Spleen (tissue), 11 donors: Measurements from ENCODE around the gene AGAP3. TPM values are rescaled to one million over a fixed set of nuclear protein-coding genes. Genes with fewer than 3 reads are reported as not detected.

Experiments used
- DNase-seq: peaks from one replicate; pipeline ENCODE4 v3.0.0-alpha.2; 2020
- H3K27ac ChIP-seq, 8 donors: fragments of 200-600 bp; sonication (generic) in 7 of 8; 1 replicate in 4 of 8; 2 replicates in 4 of 8; pipeline versions ENCODE4 v1.5.0 to v1.8.0; 2016 to 2021; ENCODE audit warnings: inconsistent platforms in 4 of 8, mild to moderate bottlenecking in 4 of 8, moderate library complexity in 1 of 8
- H3K27me3 ChIP-seq, 7 donors: fragments of 200-600 bp; sonication (generic) in 6 of 7; replicated peaks in 1 of 7; 1 replicate in 4 of 7; 2 replicates in 3 of 7; pipeline versions ENCODE4 v1.5.0 to v1.8.0; 2016 to 2021; ENCODE audit warnings: inconsistent platforms in 3 of 7, mild to moderate bottlenecking in 1 of 7
- H3K36me3 ChIP-seq, 6 donors: fragments of 200-600 bp; sonication (generic) in 5 of 6; 1 replicate in 4 of 6; 2 replicates in 2 of 6; pipeline versions ENCODE4 v1.5.0 to v1.8.0; 2016 to 2021; ENCODE audit warnings: inconsistent platforms in 2 of 6
- H3K4me1 ChIP-seq, 6 donors: fragments of 200-600 bp; sonication (generic) in 5 of 6; 1 replicate in 3 of 6; 2 replicates in 3 of 6; pipeline versions ENCODE4 v1.5.0 to v1.8.0; 2016 to 2021; ENCODE audit warnings: inconsistent platforms in 3 of 6
- H3K4me3 ChIP-seq, 8 donors: fragments of 200-600 bp; sonication (generic) in 7 of 8; 1 replicate in 4 of 8; 2 replicates in 4 of 8; pipeline versions ENCODE4 v1.5.0 to v1.8.0; 2016 to 2021; ENCODE audit warnings: inconsistent platforms in 4 of 8, mild to moderate bottlenecking in 4 of 8, moderate library complexity in 2 of 8
- H3K9me3 ChIP-seq, 8 donors: fragments of 200-600 bp; sonication (generic) in 7 of 8; 1 replicate in 4 of 8; 2 replicates in 4 of 8; pipeline versions ENCODE4 v1.5.0 to v1.8.0; 2016 to 2021; ENCODE audit warnings: inconsistent platforms in 4 of 8
- CTCF ChIP-seq, 11 experiments: fragments of 200-600 bp in 7 of 11; fragments of 450-650 bp in 4 of 11; sonication (generic) in 4 of 11; IDR thresholded peaks in 8 of 11; conservative IDR thresholded peaks in 3 of 11; 1 replicate in 7 of 11; 2 replicates in 4 of 11; pipeline versions ENCODE4 v1.4.0 to v1.8.0; 2016 to 2021; ENCODE audit warnings: antibody characterized with exemption in 11 of 11, inconsistent platforms in 4 of 11, mild to moderate bottlenecking in 1 of 11
- POLR2A ChIP-seq, 3 donors: fragments of 450-650 bp; IDR thresholded peaks; one replicate each; pipeline ENCODE4 v1.5.1; 2017; ENCODE audit warnings: antibody characterized with exemption in 3 of 3, mild to moderate bottlenecking in 1 of 3
- POLR2AphosphoS5 ChIP-seq, 3 donors: sonication (generic); formaldehyde crosslinking; IDR thresholded peaks; one replicate each; pipeline ENCODE4 v1.5.1; 2017; ENCODE audit warnings: antibody characterized with exemption in 3 of 3
- WGBS, 5 donors: extraction: QIAGEN DNeasy Blood & Tissue Kit in 3 of 5; methylation state at CpG; one replicate each; pipeline versions ENCODE4 v1.1.5 to v1.1.7; 2013 to 2018; 5-methylcytosine and 5-hydroxymethylcytosine counted together
- intact Hi-C: fragments of 100-400 bp; cut with DNase I; formaldehyde crosslinking; loops from one replicate; pipeline ENCODE4 v1.15.0; 2023; ENCODE audit warnings: low total_unique reads
- polyA plus RNA-seq, 3 donors: library from polyadenylated mRNA; stranded (reverse); fragments of 200-250 nt; gene quantifications; one replicate each; pipeline ENCODE4 v1.2.1, GENCODE V29; 2013
- total RNA-seq, 7 donors: library from RNA; depleted of rRNA in 3 of 7; stranded (reverse); fragments of >200 nt in 3 of 7; fragmentation: NEBNext Ultra II Directional in 4 of 7; extraction: Animal tissue kit (Norgen Biotek cat#: 25700) in 4 of 7; gene quantifications; one replicate each; pipeline versions ENCODE4 v1.1.0 to v1.2.1, GENCODE V29; 2016 to 2021
- donor health status: healthy with polysubstance abuse.
- donor health status: DM: no; HTN: no; CAD: no; lungs with moderate emphysema.
- donor health status: DM: no; HTN: no; CAD: no.
- donor health status: Bipolar disorder and iron deficiency.
- donor health status: healthy.
- donor health status: DM: no; HTN: no; CAD: no.
- donor health status: DM: yes; HTN: yes; CAD: no.

The AGAP3 gene
- total and polyA plus RNA-seq, 10 donors: 21.8 to 94.4 (median 72.6) TPM

GRCh38 chr7:151120896-151121295, 34.6 kb downstream of the AGAP3 start:
- DNase-seq: no peak
- intact Hi-C loops: loop anchor here (10.0 kb wide), 1 partner anchor 184 kb away; no protein-coding TSS in a partner anchor
- Histone ChIP-seq H3K4me1 (peaks cover 0 to 24% (median 12%) of the 10 kb centered on the region in 6 donors), H3K4me3 (no peak overlapping the region), H3K36me3 (peaks cover 0 to 92% (median 44%) of the 10 kb centered on the region in 6 donors), H3K27ac (no peak overlapping the region), H3K27me3 (peaks cover 0 to 2% (median 0%) of the 10 kb centered on the region in 7 donors), H3K9me3 (no peaks in the 10 kb centered on the region)
- 91 to 97% (median 94%) methylated on average over 22 of the region's 22 CpGs for WGBS, 5 donors
- TF ChIP-seq POLR2A (IDR thresholded peaks at IDR 0.05) (no peak), CTCF (IDR thresholded peaks at IDR 0.05 in 8 of 11, conservative IDR thresholded peaks at IDR 0.05 in 3 of 11) (no peak), POLR2AphosphoS5 (IDR thresholded peaks at IDR 0.05) (no peak)

- intact Hi-C loops: loop anchor here (10.0 kb wide), 1 partner anchor 183 kb away; no protein-coding TSS in a partner anchor
- Histone ChIP-seq H3K4me1 (peaks cover 0 to 17% (median 8%) of the 10 kb centered on the region in 6 donors), H3K27me3 (no peaks in the 10 kb centered on the region), H3K4me3 (no peak overlapping the region), H3K27ac (no peak overlapping the region), H3K9me3 (no peaks in the 10 kb centered on the region), H3K36me3 (peaks cover 0 to 96% (median 44%) of the 10 kb centered on the region in 6 donors)
- WGBS, 5 donors: 77 to 85% (median 79%) methylated on average over 29 to 30 of the region's 30 CpGs
- TF ChIP-seq POLR2A (IDR thresholded peaks at IDR 0.05) (no peak), POLR2AphosphoS5 (IDR thresholded peaks at IDR 0.05) (no peak), CTCF (IDR thresholded peaks at IDR 0.05 in 8 of 11, conservative IDR thresholded peaks at IDR 0.05 in 3 of 11) (no peak)
- no peak for DNase-seq
These were observed 35.3 kb downstream of the AGAP3 start for GRCh38 chr7:151121380-151122170.

- H3K27me3 ChIP-seq: no peaks in the 10 kb centered on the region
- intact Hi-C loops: loop anchor here (10.0 kb wide), 1 partner anchor 183 kb away; no protein-coding TSS in a partner anchor
- peaks cover 0 to 11% (median 6%) of the 10 kb centered on the region in 6 donors for H3K4me1 ChIP-seq
- H3K36me3 ChIP-seq: peaks cover 0 to 96% (median 44%) of the 10 kb centered on the region in 6 donors
- H3K4me3 ChIP-seq: no peak overlapping the region
- no peak for DNase-seq
- 92 to 96% (median 94%) methylated on average over 22 to 24 of the region's 24 CpGs for WGBS, 5 donors
- TF ChIP-seq POLR2AphosphoS5 (IDR thresholded peaks at IDR 0.05) (no peak), POLR2A (IDR thresholded peaks at IDR 0.05) (no peak), CTCF (IDR thresholded peaks at IDR 0.05 in 8 of 11, conservative IDR thresholded peaks at IDR 0.05 in 3 of 11) (no peak)
- H3K27ac ChIP-seq: no peak overlapping the region
- H3K9me3 ChIP-seq: no peaks in the 10 kb centered on the region
These were observed 36.0 kb downstream of the AGAP3 start for GRCh38 chr7:151122276-151122675.

- Histone ChIP-seq H3K9me3 (no peaks in the 10 kb centered on the region), H3K27me3 (no peaks in the 10 kb centered on the region), H3K4me3 (no peak overlapping the region), H3K4me1 (peaks cover 0 to 10% (median 4%) of the 10 kb centered on the region in 6 donors), H3K27ac (no peak overlapping the region), H3K36me3 (peaks cover 0 to 94% (median 44%) of the 10 kb centered on the region in 6 donors)
- TF ChIP-seq POLR2A (IDR thresholded peaks at IDR 0.05) (no peak), CTCF (IDR thresholded peaks at IDR 0.05 in 8 of 11, conservative IDR thresholded peaks at IDR 0.05 in 3 of 11) (no peak), POLR2AphosphoS5 (IDR thresholded peaks at IDR 0.05) (no peak)
- no peak for DNase-seq
- intact Hi-C loops: loop anchor here (10.0 kb wide), 1 partner anchor 182 kb away; no protein-coding TSS in a partner anchor
- WGBS, 5 donors: 89 to 97% (median 92%) methylated on average over 11 to 29 of the region's 29 CpGs
These were observed 36.5 kb downstream of the AGAP3 start for GRCh38 chr7:151122796-151123157.
